GM12801 (cell line): ENCODE measurements around the gene APOL6.

ENCODE experiments used
- TF ChIP-seq, protein P1 (sequence below): IDR thresholded peaks from one replicate; pipeline ENCODE4 v1.5.1; 2011; ENCODE audit warnings: control low read depth; ENCODE audit not compliant: insufficient read length; ENCODE audit errors: extremely low read depth

Gene APOL6

DNA sequence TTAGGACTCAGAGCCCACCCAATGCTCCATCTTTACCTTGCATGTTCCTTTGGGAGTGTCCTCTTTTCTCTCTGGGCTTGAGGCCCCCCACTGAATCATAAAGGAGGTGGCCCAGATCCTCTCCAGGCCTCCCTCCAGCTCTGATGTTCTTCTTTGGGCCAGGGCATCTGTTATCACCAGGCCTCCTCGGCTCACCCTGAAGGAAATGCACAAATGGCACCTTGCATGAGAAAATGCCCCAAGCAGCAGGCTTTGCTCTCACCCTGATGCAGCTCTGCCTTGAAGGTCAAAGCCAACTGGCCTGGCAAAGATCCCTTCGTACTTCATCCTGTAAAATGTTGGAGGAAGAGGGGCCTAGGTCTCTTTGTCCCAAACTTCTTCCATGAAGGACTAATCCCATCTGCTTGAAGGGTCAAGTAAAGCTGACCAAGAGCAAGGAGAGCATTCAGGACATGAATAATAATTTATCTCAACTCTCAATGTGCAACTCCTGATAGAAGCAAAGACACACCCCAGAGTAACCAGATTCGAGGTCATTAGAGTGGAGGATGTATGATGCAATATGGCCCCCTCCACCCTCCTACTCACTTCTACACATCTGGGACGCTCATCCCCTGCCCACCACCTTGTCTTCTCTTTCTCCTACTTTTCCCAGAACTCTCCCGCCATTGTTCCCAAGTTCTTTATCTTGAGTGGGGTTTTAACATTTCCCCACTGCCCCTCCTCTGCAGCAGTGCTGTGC, 9.5 kb downstream of the APOL6 start:
- TF ChIP-seq, protein P1, sequence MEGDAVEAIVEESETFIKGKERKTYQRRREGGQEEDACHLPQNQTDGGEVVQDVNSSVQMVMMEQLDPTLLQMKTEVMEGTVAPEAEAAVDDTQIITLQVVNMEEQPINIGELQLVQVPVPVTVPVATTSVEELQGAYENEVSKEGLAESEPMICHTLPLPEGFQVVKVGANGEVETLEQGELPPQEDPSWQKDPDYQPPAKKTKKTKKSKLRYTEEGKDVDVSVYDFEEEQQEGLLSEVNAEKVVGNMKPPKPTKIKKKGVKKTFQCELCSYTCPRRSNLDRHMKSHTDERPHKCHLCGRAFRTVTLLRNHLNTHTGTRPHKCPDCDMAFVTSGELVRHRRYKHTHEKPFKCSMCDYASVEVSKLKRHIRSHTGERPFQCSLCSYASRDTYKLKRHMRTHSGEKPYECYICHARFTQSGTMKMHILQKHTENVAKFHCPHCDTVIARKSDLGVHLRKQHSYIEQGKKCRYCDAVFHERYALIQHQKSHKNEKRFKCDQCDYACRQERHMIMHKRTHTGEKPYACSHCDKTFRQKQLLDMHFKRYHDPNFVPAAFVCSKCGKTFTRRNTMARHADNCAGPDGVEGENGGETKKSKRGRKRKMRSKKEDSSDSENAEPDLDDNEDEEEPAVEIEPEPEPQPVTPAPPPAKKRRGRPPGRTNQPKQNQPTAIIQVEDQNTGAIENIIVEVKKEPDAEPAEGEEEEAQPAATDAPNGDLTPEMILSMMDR: no peak

DNA sequence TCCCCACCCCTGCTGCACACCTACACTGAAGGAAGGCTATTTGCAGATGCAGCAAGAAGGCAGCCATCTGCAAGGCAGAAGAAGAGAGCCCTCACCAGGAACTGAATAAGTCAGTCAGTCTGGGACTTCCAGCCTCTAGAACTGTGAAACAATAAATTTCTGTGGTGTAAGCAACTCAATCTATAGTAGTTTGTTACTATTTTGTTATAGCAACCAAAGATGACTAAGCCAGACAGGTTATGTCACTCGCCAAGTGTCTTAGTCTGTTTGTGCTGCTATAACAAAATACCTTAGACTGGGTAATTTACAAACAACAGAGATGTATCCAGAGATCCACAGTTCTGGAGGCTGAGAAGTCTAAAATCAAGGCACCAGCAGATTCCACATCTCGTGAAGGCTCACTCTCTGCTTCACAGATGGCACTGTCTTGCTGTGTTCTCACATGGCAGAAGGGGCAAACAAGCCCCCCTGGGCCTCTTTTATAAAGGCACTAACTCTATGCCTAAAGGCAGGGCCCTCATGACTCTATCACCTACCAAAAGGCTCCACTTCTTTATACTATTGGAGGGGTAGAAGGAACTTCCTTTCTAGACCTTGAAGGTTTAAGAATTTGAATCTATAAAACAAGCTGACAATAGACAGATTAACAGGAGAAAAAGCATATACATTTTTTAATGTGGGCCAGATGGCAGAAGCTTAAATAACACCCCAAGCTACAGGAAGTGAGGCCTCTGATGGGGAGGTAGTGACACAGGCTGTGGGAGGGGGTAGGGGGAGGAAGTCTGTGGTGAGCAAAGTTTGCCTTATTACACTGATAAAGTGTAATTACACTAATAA, 12.3 kb downstream of the APOL6 start:
- TF ChIP-seq, protein P1: no peak

DNA sequence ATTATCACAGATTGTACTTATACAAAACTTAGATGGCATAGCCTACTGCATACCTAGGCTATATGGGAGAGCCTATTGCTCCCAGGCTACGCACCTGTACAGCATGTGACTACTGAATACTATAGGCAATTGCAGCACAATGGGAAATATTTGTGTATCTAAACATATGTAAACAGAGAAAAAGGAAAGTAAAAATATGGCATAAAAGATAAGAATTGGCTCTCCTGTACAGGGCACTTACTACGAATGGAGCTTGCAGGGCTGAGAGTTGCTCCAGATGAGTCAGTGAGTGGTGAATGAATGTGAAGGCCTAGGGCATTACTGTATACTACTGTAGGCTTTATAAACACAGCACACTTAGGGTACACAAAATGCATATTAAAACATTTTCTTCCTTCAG, 13.2 kb downstream of the APOL6 start:
- TF ChIP-seq, protein P1: no peak

- TF ChIP-seq, protein P1: no peak
Measured at GRCh38 chr22:35662914-35663313, 14.7 kb downstream of the APOL6 start.

DNA sequence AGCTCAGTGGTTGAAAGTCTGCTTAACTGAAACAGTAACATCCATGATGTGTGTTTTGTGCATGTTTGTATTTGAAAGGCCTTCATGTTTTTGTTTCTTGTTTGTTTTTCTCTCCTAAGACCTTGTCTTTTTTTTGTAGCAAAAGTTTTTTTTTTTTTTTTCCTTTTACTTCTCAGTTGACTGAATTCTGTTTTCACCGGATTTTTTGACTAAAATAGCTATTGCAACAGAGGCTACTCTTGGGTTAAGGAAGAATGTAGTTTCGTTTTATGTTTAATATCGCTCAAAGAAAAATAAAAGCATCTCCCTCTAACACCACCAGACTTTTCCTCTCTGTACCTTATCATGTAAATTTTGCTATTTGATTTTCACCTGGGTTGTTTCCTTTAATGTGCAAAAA, 15.1 kb downstream of the APOL6 start:
- TF ChIP-seq, protein P1: no peak

- TF ChIP-seq, protein P1: no peak
Measured at GRCh38 chr22:35664955-35665587, 16.8 kb downstream of the APOL6 start.

GRCh38 chr22:35674335-35674734, 26.1 kb downstream of the APOL6 start:
- TF ChIP-seq, protein P1: no peak
